GM12874 (cell line): ENCODE measurements around the gene TPPP.

Source experiments
- CTCF ChIP-seq: IDR thresholded peaks from 2 replicates; pipeline ENCODE4 v1.5.1; 2011; ENCODE audit warnings: low read depth, mild to moderate bottlenecking, control low read depth, low read length, moderate library complexity; ENCODE audit not compliant: insufficient read depth

TPPP gene

GRCh38 chr5:637581-638450 is 55.3 kb downstream of the TPPP start:
- TF ChIP-seq CTCF: no peak

- TF ChIP-seq CTCF: no peak
Measured at GRCh38 chr5:636951-637350, 56.2 kb downstream of the TPPP start.

GRCh38 chr5:635306-636055 is 57.7 kb downstream of the TPPP start:
- no peak for TF ChIP-seq CTCF

- no peak for TF ChIP-seq CTCF
Measured at GRCh38 chr5:634191-634590, 59.0 kb downstream of the TPPP start.

- TF ChIP-seq CTCF: no peak
Measured at GRCh38 chr5:633501-633955, 59.6 kb downstream of the TPPP start.

GRCh38 chr5:627840-628239 is 65.3 kb downstream of the TPPP start:
- no peak for TF ChIP-seq CTCF

GRCh38 chr5:626850-627249 is 66.3 kb downstream of the TPPP start:
- no peak for TF ChIP-seq CTCF
